HCT116 (cell line): ENCODE data around the gene GMDS. TPM values are rescaled to one million over a fixed set of nuclear protein-coding genes. Genes with fewer than 3 reads are reported as not detected.

Source experiments
- ATAC-seq: fragments of 200-7000 bp; cut with Tn5 transposase; 2 replicates; pipeline ENCODE4 v1.9.1; 2020; ENCODE audit warnings: mild to moderate bottlenecking, moderate library complexity
- BruUV-seq: library from RNA; stranded (reverse); fragments of 400-500 nt; replicated peaks from 2 replicates; lab custom pipeline; 2021; lab: Mats Ljungman, UMichigan
- CTCF ChIA-PET: fragments of 300-600 bp; sonication (Branson Sonifier 250); formaldehyde crosslinking; loops from one replicate; lab custom pipeline; 2021; ENCODE audit warnings: antibody characterized with exemption; lab: Charles Lee
- POLR2A ChIA-PET: fragments of 300-600, 350-600 bp; sonication (Branson Sonifier 250); formaldehyde crosslinking; loops from one replicate; lab custom pipeline; 2021; ENCODE audit warnings: antibody characterized with exemption; lab: Charles Lee
- RAD21 ChIA-PET, 2 experiments: fragments of 300-600 bp; sonication (Branson Sonifier 250); formaldehyde crosslinking; loops; one replicate each; lab custom pipeline; 2023; ENCODE audit warnings: low total read pairs in 2 of 2; ENCODE audit not compliant: uncharacterized antibody in 2 of 2, unreplicated experiment in 2 of 2, low non-redundant PET in 1 of 2; lab: Charles Lee
- DNase-seq: peaks from one replicate; pipeline ENCODE4 v3.0.0-alpha.2; 2010; ENCODE audit warnings: low read depth, low spot score
- H2AFZ ChIP-seq: fragments of 200-600 bp; shearing (Covaris generic), sonication (generic); 2 replicates; pipeline ENCODE4 v1.6.1; 2017; ENCODE audit warnings: low read depth, mixed run types, mixed read lengths, antibody characterized with exemption, low read length; ENCODE audit not compliant: poor library complexity, severe bottlenecking
- H3K27ac ChIP-seq: 2 replicates; pipeline ENCODE4 v1.5.1; 2012; ENCODE audit warnings: low read depth, low read length
- H3K27me3 ChIP-seq: fragments of 200-600 bp; sonication (generic); 2 replicates; pipeline ENCODE4 v1.6.1; 2016; ENCODE audit warnings: mixed run types, low read length, mixed read lengths; ENCODE audit not compliant: insufficient read depth
- H3K36me3 ChIP-seq, 2 experiments: fragments of 200-500 bp in 1 of 2; fragments of 200-600 bp in 1 of 2; sonication (Bioruptor generic) in 1 of 2; sonication (generic) in 1 of 2; 2 replicates each; pipeline versions ENCODE4 v1.5.1 to v1.6.1; 2014 to 2016; ENCODE audit warnings: low read length in 2 of 2, inconsistent platforms in 1 of 2, mixed read lengths in 1 of 2, mixed run types in 1 of 2; ENCODE audit not compliant: insufficient read depth in 2 of 2, control insufficient read depth in 1 of 2
- H3K4me1 ChIP-seq, 2 experiments: fragments of 200-600 bp in 1 of 2; sonication (generic) in 1 of 2; 2 replicates each; pipeline versions ENCODE4 v1.5.1 to v1.6.1; 2012 to 2017; ENCODE audit warnings: low read length in 2 of 2, inconsistent platforms in 1 of 2, mild to moderate bottlenecking in 1 of 2, mixed read lengths in 1 of 2, mixed run types in 1 of 2, moderate library complexity in 1 of 2; ENCODE audit not compliant: insufficient read depth in 2 of 2, control insufficient read depth in 1 of 2
- H3K4me2 ChIP-seq: fragments of 200-600 bp; sonication (generic); 2 replicates; pipeline ENCODE4 v1.6.1; 2017; ENCODE audit warnings: mixed run types, low read length, mixed read lengths
- H3K4me3 ChIP-seq, 2 experiments: fragments of 200-600 bp in 1 of 2; sonication (generic) in 1 of 2; replicated peaks in 1 of 2; 2 replicates each; pipeline ENCODE4 v1.5.1; 2011 to 2016; ENCODE audit warnings: low read length in 2 of 2, control low read depth in 1 of 2, low read depth in 1 of 2, mild to moderate bottlenecking in 1 of 2, mixed read lengths in 1 of 2, mixed run types in 1 of 2
- H3K79me2 ChIP-seq: fragments of 200-600 bp; sonication (generic); 2 replicates; pipeline ENCODE4 v1.6.1; 2017; ENCODE audit warnings: mild to moderate bottlenecking, mixed run types, low read length, moderate library complexity, mixed read lengths; ENCODE audit not compliant: insufficient read depth
- H3K9ac ChIP-seq: fragments of 200-600 bp; sonication (generic); 2 replicates; pipeline ENCODE4 v1.6.1; 2016; ENCODE audit warnings: low read length, mixed read lengths
- H3K9me2 ChIP-seq: fragments of 200-600 bp; sonication (generic), shearing (Covaris generic); 2 replicates; pipeline ENCODE4 v1.6.1; 2017; ENCODE audit warnings: mixed run types, mild to moderate bottlenecking, moderate library complexity; ENCODE audit not compliant: insufficient read depth
- H3K9me3 ChIP-seq, 2 experiments: fragments of 200-500 bp in 1 of 2; fragments of 200-600 bp in 1 of 2; sonication (Bioruptor generic) in 1 of 2; sonication (generic) in 1 of 2; 2 replicates each; pipeline ENCODE4 v1.6.1; 2014 to 2017; ENCODE audit warnings: low read length in 2 of 2, mixed read lengths in 2 of 2, inconsistent platforms in 1 of 2, low read depth in 1 of 2, mild to moderate bottlenecking in 1 of 2, mixed run types in 1 of 2, moderate library complexity in 1 of 2; ENCODE audit not compliant: control insufficient read depth in 1 of 2, insufficient read depth in 1 of 2
- H4K20me1 ChIP-seq: fragments of 200-600 bp; sonication (generic), shearing (Covaris generic); 2 replicates; pipeline ENCODE4 v1.6.1; 2017; ENCODE audit warnings: mixed run types, mild to moderate bottlenecking, moderate library complexity; ENCODE audit not compliant: insufficient read depth
- EZH2 ChIP-seq: fragments of 200-600 bp; sonication (generic); IDR thresholded peaks from 2 replicates; pipeline ENCODE4 v1.6.1; 2017; ENCODE audit warnings: antibody characterized with exemption, mixed run types
- FOSL1 ChIP-seq: IDR thresholded peaks from 2 replicates; pipeline ENCODE4 v1.6.1; 2012; ENCODE audit warnings: low read depth
- JUND ChIP-seq: IDR thresholded peaks from 2 replicates; pipeline ENCODE4 v1.6.1; 2012
- REST ChIP-seq: IDR thresholded peaks from 2 replicates; pipeline ENCODE4 v1.6.1; 2012; ENCODE audit warnings: low read depth
- SP1 ChIP-seq: IDR thresholded peaks from 2 replicates; pipeline ENCODE4 v1.6.1; 2012; ENCODE audit warnings: low read depth
- ZNF274 ChIP-seq: fragments of 200-500 bp; sonication (Bioruptor generic); IDR thresholded peaks from 2 replicates; pipeline ENCODE4 v1.6.1; 2014; ENCODE audit warnings: mild to moderate bottlenecking, low read depth, low read length, inconsistent platforms
- intact Hi-C: fragments of 100-400 bp; cut with micrococcal nuclease; formaldehyde crosslinking; loops from 2 replicates; pipeline ENCODE4 v1.10.0; 2022
- total RNA-seq: library from RNA; stranded (reverse); gene quantifications from one replicate; pipeline ENCODE4 v1.2.1, GENCODE V29; 2021; ENCODE audit not compliant: unreplicated experiment
- TF ChIP-seq, protein P1 (sequence below), 3 experiments: fragments of 200-600 bp in 1 of 3; sonication (generic) in 1 of 3; IDR thresholded peaks in 2 of 3; conservative IDR thresholded peaks in 1 of 3; 2 replicates each; pipeline ENCODE4 v1.5.1; 2012 to 2017; ENCODE audit warnings: low read depth in 2 of 3, low read length in 2 of 3, antibody characterized with exemption in 1 of 3, borderline replicate concordance in 1 of 3, control low read depth in 1 of 3, mild to moderate bottlenecking in 1 of 3, mixed read lengths in 1 of 3, mixed run types in 1 of 3, moderate library complexity in 1 of 3; ENCODE audit not compliant: insufficient read depth in 1 of 3
- TF ChIP-seq, protein P2 (sequence below): IDR thresholded peaks from 2 replicates; pipeline ENCODE4 v1.6.1; 2012
- TF ChIP-seq, protein P3 (sequence below): IDR thresholded peaks from 2 replicates; pipeline ENCODE4 v1.6.1; 2012

The GMDS gene
- total RNA-seq, 1 experiment from 2014 or later = 34.4 TPM

- no peaks in the 10 kb centered on the region for H3K36me3 ChIP-seq
- TF ChIP-seq, protein P1, sequence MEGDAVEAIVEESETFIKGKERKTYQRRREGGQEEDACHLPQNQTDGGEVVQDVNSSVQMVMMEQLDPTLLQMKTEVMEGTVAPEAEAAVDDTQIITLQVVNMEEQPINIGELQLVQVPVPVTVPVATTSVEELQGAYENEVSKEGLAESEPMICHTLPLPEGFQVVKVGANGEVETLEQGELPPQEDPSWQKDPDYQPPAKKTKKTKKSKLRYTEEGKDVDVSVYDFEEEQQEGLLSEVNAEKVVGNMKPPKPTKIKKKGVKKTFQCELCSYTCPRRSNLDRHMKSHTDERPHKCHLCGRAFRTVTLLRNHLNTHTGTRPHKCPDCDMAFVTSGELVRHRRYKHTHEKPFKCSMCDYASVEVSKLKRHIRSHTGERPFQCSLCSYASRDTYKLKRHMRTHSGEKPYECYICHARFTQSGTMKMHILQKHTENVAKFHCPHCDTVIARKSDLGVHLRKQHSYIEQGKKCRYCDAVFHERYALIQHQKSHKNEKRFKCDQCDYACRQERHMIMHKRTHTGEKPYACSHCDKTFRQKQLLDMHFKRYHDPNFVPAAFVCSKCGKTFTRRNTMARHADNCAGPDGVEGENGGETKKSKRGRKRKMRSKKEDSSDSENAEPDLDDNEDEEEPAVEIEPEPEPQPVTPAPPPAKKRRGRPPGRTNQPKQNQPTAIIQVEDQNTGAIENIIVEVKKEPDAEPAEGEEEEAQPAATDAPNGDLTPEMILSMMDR (IDR thresholded peaks at IDR 0.05 in 2 of 3, conservative IDR thresholded peaks at IDR 0.05 in 1 of 3; ENCODE audit: borderline replicate concordance in 1 of 3, insufficient read depth in 1 of 3, low read depth in 2 of 3, low read length in 2 of 3) = no peak
- TF ChIP-seq FOSL1 = no peak
- peak overlapping the region; percentile 66 to 72 for H3K4me3 ChIP-seq
- no peak overlapping the region for H2AFZ ChIP-seq
- CTCF ChIA-PET = no interaction called here
- no peaks in the 10 kb centered on the region for H3K9me2 ChIP-seq
- DNase-seq = no peak
- no peaks in the 10 kb centered on the region for H3K9me3 ChIP-seq
- TSS peak; percentile 55 for BruUV-seq
- H3K9ac ChIP-seq = peak overlapping the region; percentile 70
- peaks cover 4 to 13% of the 10 kb centered on the region in 2 experiments; a peak in 3 of 4 replicates for H3K4me1 ChIP-seq
- H3K79me2 ChIP-seq = peaks cover 18% of the 10 kb centered on the region
- ATAC-seq = peak; percentile 26
- POLR2A ChIA-PET = no interaction called here
- RAD21 ChIA-PET = no interaction called here
- H4K20me1 ChIP-seq = no peaks in the 10 kb centered on the region
- peak overlapping the region; percentile 84 for H3K4me2 ChIP-seq
- H3K27ac ChIP-seq = peak overlapping the region; percentile 62; the same call in 1 of the 2 replicates
- no peaks in the 10 kb centered on the region for H3K27me3 ChIP-seq
- intact Hi-C loops = loop anchor here (5.0 kb wide), 1 partner anchor 388 kb away; no protein-coding TSS in a partner anchor
Measured at GRCh38 chr6:2244261-2245102, 923 bp downstream of the GMDS start.

DNA sequence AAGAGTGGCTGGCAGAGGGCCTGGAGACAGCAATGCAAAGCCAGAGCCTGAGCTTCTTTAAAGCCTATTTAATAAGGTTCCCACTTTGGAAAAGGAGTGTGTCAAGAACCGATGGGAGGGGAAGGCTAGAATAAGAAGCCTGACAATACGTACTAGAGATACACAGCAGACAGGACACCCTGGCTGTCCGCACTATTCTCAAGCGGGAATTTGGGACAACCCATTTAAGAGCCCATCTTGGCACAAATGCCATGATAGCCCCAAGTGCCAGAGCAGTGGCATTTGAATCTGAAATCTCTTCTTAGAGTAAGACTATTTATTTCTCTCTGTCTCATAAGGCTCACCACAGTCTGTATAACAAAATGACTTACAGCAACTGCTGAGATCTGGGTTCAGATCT lies 3.1 kb downstream of the GMDS start:
- no peak for ATAC-seq
- Histone ChIP-seq H3K9me3 (no peaks in the 10 kb centered on the region), H3K9ac (no peak overlapping the region), H4K20me1 (no peaks in the 10 kb centered on the region), H3K27ac (no peak overlapping the region), H3K27me3 (no peaks in the 10 kb centered on the region), H3K4me2 (no peak overlapping the region), H3K4me3 (no peak overlapping the region), H3K4me1 (peaks cover 4 to 13% of the 10 kb centered on the region in 2 experiments; a peak in 3 of 4 replicates), H3K79me2 (peaks cover 23% of the 10 kb centered on the region), H3K9me2 (no peaks in the 10 kb centered on the region), H2AFZ (no peak overlapping the region), H3K36me3 (no peaks in the 10 kb centered on the region)
- ChIA-PET POLR2A (no interaction called here), CTCF (no interaction called here), RAD21 (no interaction called here)
- BruUV-seq = no TSS peak
- intact Hi-C loops = no loop called here
- DNase-seq = no peak
- TF ChIP-seq ZNF274 (no peak), EZH2 (no peak), REST (no peak), SP1 (no peak), JUND (no peak)
- TF ChIP-seq, protein P2, sequence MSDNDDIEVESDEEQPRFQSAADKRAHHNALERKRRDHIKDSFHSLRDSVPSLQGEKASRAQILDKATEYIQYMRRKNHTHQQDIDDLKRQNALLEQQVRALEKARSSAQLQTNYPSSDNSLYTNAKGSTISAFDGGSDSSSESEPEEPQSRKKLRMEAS = no peak
- TF ChIP-seq, protein P1 (IDR thresholded peaks at IDR 0.05 in 2 of 3, conservative IDR thresholded peaks at IDR 0.05 in 1 of 3; ENCODE audit: borderline replicate concordance in 1 of 3, insufficient read depth in 1 of 3, low read depth in 2 of 3, low read length in 2 of 3) = no peak
- TF ChIP-seq, protein P3, sequence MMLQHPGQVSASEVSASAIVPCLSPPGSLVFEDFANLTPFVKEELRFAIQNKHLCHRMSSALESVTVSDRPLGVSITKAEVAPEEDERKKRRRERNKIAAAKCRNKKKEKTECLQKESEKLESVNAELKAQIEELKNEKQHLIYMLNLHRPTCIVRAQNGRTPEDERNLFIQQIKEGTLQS = no peak
